IPS DF 4.7 (cell line): ENCODE results near the gene RASSF7.

Experiments
- DNase-seq: peaks from one replicate; pipeline ENCODE4 v3.0.0-alpha.2; 2013; ENCODE audit warnings: low spot score; ENCODE audit errors: extremely low read depth

The RASSF7 gene

DNA sequence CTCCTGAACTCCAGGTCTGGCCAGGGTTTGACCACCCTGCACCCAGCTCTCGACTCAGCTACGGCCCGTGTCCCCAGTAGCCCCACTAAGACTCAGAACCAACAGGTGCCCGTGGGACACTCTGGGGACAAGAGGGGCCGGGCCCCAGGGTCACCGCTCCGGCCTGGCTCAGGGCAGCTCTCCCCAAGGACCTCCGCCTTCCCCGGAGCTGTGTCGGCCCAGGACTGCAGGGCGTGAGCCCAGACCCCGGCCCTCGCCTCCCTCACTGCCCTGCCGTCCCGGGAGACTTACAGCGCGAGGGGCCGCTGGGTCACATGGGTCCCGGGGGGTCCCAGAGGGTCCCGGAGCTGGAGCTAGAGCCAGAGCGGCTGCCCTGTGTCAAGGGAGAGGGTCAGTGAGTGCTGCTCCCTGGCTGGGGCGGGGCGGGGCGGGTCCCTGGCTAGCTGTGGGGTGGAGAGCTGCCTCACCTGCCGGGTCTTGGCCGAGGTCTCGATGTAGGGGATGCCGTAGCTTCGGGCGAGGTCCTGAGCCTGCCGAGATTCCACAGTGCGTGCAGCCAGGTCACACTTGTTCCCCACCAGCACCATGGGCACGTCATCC lies 27.7 kb upstream of the RASSF7 start:
- no peak for DNase-seq

DNA sequence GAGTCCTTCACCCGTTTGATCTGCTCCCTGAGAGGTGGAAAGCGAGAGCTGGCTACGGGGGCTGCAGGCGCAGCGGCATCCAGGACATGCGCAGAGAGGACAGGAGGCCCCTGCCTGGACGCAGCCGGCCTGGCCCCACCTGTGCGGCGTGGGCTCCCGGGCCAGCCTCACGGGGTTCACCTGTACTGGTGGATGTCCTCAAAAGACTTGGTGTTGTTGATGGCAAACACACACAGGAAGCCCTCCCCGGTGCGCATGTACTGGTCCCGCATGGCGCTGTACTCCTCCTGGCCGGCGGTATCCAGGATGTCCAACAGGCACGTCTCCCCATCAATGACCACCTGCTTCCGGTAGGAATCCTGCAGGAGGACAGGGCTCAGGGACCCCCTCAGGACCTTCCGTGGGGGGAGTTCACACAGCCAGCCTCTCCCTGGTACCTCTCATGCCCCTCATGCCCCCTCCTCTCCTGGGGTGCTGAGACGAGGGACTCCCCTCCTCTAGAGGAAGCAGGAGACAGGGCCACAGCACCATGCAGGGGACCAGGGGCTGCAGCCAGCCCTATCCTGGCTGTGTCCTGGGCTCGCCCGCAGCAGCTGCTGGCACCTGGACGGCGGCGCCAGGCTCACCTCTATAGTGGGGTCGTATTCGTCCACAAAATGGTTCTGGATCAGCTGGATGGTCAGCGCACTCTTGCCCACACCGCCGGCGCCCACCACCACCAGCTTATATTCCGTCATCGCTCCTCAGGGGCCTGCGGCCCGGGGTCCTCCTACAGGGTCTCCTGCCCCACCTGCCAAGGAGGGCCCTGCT lies 27.0 kb upstream of the RASSF7 start:
- DNase-seq: no peak

DNA sequence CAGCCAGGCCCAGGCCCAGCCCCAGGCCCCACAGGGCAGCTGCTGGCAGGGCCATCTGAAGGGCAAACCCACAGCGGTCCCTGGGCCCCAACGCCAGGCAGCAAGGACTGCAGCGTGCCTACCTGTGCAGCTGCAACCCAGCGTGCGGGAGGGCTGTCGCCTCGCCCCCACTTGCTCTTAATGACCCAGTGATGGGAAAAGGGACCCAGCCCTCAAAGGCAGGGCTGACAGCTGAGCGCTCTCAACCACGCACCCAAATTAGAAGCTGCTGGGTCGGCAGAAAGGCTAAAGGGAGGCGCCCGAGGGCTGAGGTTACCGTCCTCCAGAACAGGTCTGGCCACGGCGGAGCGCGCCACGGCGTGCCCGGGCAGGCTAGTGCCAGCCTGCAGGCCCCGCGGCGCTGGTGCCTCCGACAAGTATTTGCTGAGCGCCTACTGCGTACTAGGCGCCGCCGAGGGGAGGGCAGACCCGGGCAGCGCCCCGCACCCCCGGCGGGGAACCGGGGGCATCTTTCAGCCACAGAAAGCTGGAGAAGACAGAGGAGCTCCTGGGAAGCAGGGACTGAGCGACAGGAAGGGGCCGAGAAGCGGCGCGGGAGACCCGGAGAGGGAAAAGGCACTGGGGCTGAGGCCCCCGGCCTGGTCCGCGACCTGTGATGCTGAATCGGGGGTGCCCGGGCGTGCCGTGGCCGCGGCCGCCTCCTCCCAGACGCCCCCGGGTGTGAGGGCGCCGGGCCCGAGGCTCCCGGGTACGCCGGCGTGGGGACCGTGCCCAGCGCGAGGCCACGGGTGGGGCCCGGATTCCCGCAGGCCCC lies 26.2 kb upstream of the RASSF7 start:
- no peak for DNase-seq

DNA sequence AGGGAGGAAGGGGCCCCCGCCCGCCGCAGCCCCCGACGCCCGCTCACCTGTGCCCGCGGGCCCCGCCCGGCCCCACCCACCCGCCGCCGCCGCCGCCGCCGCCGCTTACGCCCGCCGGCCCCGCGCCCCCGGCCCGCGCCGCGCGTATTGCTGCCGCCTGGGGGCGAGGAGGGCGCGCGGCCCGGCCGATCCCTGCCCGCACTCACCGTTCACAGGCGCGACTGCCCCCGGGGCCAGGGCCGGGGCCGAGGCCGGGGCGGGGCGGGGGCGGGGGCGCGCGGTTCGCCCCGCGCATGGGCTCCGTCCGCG lies 25.6 kb upstream of the RASSF7 start:
- no peak for DNase-seq

DNA sequence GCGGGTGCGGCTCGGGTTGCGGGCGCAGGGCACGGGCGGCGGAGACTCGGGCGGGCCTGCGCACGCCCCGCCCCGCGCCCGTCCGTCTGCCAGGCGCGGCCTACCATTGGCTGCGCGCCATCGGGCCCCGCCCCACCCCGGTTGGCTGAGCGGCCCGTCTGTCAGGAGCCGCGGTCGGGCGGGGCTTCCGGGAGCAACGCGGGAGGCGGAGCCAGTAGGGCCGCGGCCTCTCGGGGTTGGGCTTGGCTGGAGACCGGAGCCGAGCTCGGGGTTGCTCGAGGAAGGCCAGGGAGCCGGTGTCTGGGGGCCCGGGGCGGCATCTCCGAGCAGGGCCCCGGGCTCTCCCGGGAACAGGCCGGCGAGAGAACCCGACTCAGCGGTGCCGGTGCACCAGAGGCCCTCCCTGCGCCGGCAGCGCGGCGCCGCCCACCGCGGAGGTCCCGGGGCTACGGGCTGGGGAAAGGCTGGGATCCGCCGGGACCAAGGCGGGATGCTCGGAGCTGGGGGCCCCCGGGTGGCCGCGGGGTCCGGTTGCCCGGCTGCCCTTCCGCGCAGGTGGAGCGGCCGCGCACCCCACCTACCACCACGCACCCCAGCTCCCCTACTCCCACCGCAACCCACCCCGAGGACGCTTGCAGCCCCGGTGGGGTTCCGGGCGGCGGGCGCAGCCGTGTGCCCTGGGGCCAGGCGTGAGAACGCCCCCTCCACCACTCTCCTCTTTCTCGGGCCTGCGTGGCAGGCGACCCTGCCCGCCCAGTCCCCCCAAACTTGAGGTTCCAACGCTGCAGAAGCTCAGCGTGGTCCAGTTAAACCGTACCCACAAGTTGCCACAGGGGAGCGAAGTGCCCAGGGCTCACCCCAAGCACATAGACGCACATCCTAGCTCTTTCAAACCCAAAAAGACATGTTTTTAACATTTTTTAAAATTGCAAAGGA lies 25.0 kb upstream of the RASSF7 start, which contains the start of gene HRAS:
TSS of gene HRAS (minus strand) at position 58 of the 936 bp plus-strand sequence.
- DNase-seq: no peak

DNA sequence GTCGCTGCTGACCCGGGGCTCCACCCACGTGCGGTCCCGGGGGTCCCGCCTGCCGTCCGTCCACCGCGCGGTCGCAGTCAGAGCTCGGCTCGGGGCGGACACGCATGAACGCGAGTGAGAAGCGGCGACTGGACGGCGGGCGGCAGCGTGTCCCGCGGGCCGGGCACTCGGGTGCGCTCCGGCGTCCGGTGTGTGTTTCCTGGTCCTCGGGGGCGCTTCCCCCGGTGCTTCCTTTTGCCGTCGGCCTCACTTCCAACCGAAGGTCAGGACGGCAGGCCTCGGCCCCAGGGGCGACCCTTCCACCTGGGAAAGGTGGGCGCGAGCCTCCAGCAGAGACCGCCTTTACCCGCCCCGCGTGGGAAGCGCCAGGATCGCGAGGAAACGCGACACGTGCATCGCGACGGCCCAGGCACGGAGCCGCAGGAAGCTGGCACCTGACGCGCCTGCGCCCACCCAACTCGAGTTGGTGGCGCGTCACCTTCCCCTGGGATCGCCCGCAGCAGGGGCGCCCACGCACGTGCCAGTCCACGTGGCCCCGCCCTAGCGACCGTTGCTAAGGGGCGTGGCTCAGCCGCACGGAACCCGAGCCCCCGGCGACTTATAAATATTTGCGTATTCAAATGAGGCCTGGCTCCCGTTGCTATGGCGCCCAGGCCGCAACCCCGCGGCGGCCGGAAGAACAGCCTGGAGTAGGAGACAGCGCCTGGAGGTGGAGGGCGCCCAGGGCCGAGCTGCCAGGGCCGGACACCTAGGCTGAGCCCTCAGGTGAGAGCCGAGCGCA lies 23.7 kb upstream of the RASSF7 start, which contains the start of gene LRRC56:
TSS of gene LRRC56 (plus strand) at position 687 of the 781 bp plus-strand sequence. CDS start 3,158 bp downstream, outside the sequence.
- no peak for DNase-seq

DNA sequence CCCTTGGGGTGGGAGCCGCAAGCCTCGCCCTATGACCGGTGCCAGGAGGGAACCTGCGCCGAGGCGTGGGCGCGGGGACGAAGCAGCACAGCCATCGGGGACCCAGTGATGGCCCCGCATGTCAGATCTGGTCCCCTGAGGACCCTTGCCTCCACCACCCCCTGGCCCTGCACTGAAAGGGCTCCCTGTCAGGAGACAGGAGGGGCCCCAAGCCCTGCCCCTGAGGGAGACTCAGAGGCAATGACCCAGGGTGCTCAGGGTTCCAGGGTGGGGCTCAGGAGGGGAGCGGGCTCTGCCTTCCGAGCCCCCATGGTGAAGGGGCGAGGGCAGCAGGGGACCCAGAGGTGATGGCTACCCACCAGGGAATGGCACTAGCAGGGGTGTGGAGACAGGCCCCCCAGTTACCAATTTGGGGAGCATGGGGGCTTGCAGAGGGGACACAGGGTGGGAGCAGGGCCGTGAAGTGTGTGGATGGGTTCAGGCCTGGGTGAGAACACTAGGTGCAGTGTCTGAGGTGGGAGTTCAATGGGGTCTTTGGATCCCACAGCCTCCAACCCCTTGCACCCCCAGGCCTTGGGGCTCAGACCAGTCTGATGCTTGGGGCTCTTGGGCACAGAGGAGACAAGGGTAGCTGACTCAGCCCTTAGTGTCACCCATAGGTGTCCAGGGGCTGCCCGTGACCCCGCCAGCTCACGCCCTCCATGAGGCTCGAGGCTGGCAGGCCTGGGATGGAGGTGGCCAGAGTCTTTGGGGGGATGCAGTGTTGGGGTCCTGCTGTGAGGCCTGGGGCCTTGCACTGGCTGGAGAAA lies 22.9 kb upstream of the RASSF7 start:
- DNase-seq: no peak

DNA sequence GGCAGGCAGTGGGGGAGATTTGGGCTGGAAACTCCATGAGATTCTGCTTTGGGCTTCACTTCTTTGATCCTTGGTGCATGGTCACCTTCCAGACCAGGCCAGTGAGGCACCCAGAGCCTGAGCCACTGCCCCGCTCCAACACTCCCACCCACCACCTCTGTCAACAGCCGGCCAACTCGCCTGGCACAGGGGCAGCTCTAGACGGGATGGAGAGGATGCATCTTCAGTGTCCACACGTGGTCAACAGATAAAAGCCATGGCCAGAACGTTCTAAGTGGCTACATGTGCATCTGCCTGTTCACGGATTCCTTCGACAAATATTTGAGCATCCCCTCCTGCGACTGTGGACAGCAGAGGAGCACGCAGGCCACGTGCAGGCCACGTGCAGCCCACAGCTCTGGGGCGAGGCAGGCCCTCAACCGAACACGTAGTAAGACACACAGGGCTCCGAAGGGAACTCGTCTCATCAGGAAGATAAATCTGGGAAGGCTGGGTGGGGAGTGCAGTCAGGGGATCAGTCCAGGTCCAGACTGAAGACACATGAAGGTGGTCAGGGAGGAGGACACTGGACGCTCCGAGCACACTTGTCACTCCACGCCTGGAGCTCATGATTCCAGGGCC lies 22.2 kb upstream of the RASSF7 start:
- DNase-seq: no peak

DNA sequence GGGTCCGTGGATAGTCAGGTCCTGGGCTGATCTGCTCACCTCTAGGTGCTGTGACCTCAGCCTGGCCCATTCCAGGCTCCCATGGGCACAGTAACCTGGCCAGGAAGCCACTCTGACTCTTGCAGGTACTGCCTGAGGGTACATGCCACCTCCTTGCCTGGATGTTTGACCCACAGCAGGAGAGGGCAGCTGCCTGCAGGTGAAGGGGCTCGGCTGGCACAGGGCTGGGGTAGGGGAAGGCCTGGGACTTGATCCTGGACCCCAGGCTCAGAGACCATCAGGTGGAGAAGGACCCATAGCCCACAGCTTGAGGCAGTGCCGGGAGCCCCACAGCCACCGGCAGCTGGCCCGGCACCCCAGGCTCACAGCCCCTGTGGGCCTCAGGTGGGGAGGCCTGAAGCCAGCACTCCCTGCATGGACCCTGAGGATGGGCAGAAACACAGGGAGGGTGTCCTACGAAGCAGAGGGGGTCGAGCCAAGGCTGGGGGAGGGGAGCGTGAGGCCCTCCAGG lies 20.7 kb upstream of the RASSF7 start:
- DNase-seq: no peak

DNA sequence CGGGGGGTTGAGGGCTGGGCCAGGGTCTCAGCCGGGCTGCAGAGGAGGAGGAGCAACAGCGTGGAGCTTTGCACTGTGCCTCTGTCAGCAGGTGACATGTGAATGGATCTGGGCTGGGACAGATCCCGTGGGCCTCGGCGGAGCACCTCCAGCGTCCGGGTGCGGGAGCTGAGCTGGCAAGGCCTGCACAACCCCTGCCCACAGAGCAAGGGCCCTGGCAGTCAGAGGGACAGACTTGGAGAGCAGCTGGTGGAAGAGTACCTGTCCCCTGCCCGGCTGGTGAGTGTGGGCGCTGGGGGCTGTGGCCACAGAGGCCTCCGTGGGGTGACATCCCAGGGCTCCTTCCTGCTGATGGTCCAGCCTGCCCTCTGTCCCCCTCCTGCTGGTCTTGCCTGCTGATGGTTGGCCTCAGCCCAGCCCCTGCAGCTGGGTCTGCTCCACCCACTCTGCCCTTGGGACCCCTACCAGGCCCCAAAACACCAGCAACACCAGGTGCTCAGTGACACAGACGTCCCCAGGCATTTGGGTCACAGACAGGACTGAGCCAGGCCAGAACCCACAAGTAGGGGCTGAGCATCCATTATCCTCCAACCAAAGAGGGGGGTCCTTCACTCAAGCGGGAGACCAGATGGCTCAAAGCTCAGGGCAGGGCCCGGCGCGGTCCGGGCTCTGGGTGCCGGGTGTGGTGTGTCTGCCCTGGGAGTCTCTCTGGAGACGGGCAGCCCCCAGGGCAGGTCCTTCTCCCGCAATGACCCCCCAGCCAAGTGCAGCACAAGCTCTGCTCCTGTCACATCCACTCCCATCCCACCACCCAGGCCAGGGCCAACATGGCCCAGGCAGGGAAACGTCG lies 20.0 kb upstream of the RASSF7 start:
- DNase-seq: no peak

DNA sequence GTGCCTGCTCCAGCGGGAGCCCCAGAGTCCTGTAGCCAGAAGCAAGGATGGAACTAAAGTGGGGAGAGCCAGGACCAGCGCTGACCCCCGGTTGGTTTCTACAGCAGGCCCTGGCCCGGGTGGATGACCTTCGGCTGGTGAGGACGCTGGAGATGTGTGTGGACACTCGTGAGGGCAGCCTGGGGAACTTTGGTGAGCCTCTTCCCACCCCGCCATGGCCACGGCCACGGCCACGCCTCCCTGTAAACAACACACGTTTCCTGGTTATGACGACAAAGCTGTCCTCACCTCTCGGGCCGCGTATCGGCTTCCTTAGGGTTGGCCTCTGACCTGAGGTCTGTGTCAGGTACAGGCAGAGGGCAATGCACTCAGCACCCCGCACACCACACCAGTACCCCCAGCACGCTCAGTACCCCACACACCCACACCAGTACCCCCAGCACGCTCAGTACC lies 19.3 kb upstream of the RASSF7 start:
- no peak for DNase-seq

DNA sequence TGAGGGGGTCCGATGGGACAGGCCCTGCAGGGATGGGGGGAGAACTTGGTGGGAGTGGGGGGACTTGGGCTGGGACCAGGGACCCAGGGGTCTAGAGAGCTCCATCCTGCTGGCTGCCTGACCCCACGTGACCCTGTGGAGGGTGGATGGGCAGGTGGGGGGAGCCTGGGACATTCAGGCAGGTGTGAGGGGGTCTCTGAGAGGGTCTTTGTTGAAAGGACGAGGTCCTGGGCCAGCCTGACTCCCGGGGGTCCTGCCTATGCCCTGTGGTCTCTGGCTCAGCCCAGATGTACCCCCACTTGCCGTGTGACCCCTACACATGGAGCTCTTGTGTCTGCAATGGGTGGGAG lies 16.0 kb upstream of the RASSF7 start:
- no peak for DNase-seq

DNA sequence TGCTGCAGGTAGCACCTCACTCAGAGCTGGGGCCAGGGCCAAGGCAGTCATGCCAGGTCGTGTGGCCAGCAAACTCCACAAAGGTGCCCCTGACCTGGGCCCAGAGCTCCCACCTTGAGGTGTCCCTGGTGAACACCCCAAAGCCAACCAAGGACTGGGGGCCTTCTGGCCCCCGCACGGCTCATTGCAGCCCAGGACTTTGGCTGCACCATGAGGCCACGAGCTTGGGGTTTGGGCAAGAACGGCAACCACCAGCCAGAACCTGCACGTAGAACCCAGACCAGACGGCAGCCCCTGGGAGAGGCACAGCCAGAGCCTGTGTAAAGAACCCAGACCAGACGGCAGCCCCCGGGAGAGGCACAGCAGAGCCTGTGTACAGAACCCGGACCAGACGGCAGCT lies 15.6 kb upstream of the RASSF7 start:
- no peak for DNase-seq

DNA sequence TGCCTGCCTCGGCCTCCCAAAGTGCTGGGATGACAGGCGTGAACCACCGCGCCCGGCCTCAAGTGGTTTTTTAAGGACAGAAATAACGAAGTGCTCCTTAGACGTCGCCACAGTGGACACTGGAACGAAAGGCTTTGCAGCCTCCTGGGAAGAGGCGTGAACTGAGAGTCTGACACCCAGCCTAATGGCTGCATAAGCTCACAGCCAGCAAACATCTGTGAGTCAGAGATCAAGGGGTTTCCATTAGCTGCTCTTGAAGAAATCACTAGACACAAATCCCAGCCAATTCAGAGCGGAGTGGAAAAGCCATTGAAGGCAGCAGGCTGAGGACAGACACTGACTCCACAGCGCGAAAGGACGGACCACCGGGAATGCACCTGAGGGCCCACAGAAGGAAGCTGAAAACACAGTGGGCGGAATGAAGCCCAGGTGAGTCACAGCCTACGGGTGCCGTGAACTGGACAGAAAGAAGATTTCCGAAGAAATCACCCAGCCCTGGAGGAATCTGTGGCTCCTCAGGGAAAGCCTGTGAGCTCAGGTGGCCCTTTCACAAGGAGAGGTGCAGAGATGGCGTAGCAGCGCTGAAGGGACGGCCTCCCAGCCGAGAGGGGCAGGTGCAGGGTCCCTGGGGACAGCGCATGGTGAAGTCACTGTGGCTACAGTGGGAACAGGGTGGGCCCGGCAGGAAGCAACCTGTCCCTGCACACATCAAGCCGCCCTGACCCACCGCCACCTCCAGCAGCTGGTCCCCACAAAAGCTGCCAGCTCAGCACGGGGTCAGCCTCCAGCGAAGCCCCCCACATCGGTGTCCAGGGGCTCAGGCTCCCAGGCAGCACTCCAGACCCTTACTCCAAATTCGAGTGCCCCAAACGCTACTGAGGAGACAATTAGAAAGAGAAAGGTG lies 11.8 kb upstream of the RASSF7 start:
- no peak for DNase-seq

DNA sequence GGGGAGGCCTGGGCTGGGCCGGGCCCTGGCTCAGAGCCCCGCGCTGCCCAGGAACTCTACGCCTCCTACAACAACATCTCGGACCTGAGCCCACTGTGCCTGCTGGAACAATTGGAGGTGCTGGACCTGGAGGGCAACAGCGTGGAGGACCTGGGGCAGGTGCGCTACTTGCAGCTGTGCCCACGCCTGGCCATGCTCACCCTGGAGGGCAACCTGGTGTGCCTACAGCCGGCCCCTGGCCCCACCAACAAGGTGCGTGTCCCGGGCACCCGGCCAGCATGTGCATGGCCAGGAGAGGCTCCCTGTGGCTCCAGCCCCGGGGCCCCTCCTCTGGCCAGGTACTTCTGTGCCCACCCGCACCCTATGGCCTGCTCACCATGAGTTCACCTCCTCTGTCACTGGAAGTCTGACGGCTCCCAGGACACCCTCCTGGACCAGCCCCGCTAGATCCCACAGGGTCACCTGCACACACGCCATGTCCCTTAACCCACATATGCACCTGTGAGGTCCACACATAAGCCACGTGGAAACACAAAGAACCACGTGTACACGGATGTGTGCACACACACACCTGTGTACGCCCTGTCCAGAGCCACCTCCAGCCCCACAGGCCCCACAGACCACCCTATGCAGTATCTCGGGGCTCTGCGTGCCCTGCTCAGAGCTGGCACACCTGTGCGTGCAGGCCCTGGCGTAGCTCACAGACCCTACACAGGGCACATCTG lies 10.6 kb upstream of the RASSF7 start:
- DNase-seq: no peak

DNA sequence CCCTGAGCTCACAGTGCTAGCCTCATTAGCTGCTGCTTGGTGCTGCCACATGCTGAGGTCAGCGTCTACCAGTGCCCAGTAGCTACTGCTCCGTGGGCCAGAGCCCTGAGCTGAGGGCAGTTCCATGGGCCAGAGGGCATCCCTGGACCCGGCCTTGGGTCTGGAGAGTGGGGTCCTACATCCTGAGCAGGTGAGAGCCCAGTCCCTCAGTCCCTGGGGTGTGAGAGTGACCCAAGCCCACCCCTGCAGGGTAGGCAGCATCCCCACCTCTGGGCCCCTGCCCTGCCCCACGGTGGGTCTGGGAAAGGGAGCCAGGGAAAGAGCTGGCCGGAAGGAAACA lies 10.1 kb upstream of the RASSF7 start:
- no peak for DNase-seq
